Osteoblast (primary cell): Measurements from ENCODE around the gene SH3PXD2B. TPM values are rescaled to one million over a fixed set of nuclear protein-coding genes. Genes with fewer than 3 reads are reported as not detected.

Experiments used
- DNase-seq: peaks from one replicate; pipeline ENCODE4 v3.0.0; 2011; ENCODE audit warnings: low spot score, mixed read lengths; ENCODE audit not compliant: insufficient read length; ENCODE audit errors: missing footprints
- H2AFZ ChIP-seq: 2 replicates; pipeline ENCODE4 v1.6.0; 2011; ENCODE audit warnings: mild to moderate bottlenecking, low read length
- H3K27ac ChIP-seq: 2 replicates; pipeline ENCODE4 v1.5.1; 2011; ENCODE audit warnings: mild to moderate bottlenecking, low read depth, low read length, moderate library complexity
- H3K27me3 ChIP-seq: 2 replicates; pipeline ENCODE4 v1.6.0; 2012; ENCODE audit warnings: mild to moderate bottlenecking, control low read depth, inconsistent platforms, low read length, moderate library complexity; ENCODE audit not compliant: insufficient read depth
- H3K36me3 ChIP-seq: 2 replicates; pipeline ENCODE4 v1.5.1; 2011; ENCODE audit warnings: mild to moderate bottlenecking, low read length, control low read depth, moderate library complexity; ENCODE audit not compliant: insufficient read depth
- H3K4me1 ChIP-seq: 2 replicates; pipeline ENCODE4 v1.5.1; 2011; ENCODE audit warnings: mild to moderate bottlenecking, low read length, control low read depth, moderate library complexity; ENCODE audit not compliant: insufficient read depth
- H3K4me2 ChIP-seq: 2 replicates; pipeline ENCODE4 v1.6.0; 2011; ENCODE audit warnings: mild to moderate bottlenecking, low read length; ENCODE audit not compliant: insufficient read depth
- H3K4me3 ChIP-seq: fragments of 200-600 bp; sonication (generic); 3 replicates; pipeline ENCODE4 v1.5.1; 2012; ENCODE audit warnings: mild to moderate bottlenecking, low read length, inconsistent platforms; ENCODE audit not compliant: insufficient read depth
- H3K79me2 ChIP-seq: 2 replicates; pipeline ENCODE4 v1.6.0; 2012; ENCODE audit warnings: mild to moderate bottlenecking, low read length, control low read depth, inconsistent platforms; ENCODE audit not compliant: insufficient read depth
- H3K9me3 ChIP-seq: 2 replicates; pipeline ENCODE4 v1.5.1; 2011; ENCODE audit warnings: low read depth, low read length, control low read depth
- H4K20me1 ChIP-seq: 2 replicates; pipeline ENCODE4 v1.6.0; 2012; ENCODE audit warnings: mild to moderate bottlenecking, low read length, control low read depth; ENCODE audit not compliant: insufficient read depth
- total RNA-seq: library from RNA; depleted of rRNA; stranded (reverse); fragments of >200 nt; gene quantifications from 2 replicates; pipeline ENCODE4 v1.2.3, GENCODE V29; 2012
- TF ChIP-seq, protein P1 (sequence below): IDR thresholded peaks from 2 replicates; pipeline ENCODE4 v1.5.1; 2011; ENCODE audit warnings: mild to moderate bottlenecking, low read depth, low read length, moderate library complexity; ENCODE audit errors: extremely low read depth

SH3PXD2B gene
- total RNA-seq, 1 donor, result 58.3 TPM

DNA sequence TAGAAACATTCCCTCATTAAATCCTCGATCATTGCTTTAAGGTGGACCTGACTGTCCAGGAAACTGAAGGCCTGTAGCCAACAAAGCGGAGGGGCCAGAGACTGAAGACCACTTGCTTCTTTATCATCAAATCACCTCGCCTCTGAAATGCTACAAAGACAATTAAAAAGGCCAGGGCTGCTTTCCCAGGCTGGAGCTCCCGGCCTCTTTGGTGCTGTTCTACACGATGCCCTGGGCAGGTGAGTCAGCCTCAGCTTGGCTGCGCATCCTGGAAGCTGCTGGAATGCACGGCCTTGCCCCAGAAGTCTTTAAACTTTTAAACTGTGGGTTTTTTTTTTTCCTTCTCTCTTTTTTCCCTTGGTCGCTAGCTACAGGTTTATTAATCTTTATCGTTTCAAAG is 46.5 kb downstream of the SH3PXD2B start:
- H3K4me3 ChIP-seq, result no peak overlapping the region
- H3K79me2 ChIP-seq, result peaks cover 20% of the 10 kb centered on the region
- peak overlapping the region; percentile 76 for H3K27ac ChIP-seq
- no peak overlapping the region for H3K4me2 ChIP-seq
- no peaks in the 10 kb centered on the region for H3K27me3 ChIP-seq
- no peak overlapping the region for H2AFZ ChIP-seq
- peaks cover 38% of the 10 kb centered on the region for H3K36me3 ChIP-seq
- peaks cover 14% of the 10 kb centered on the region for H4K20me1 ChIP-seq
- H3K4me1 ChIP-seq, result peaks cover 46% of the 10 kb centered on the region
- H3K9me3 ChIP-seq, result no peaks in the 10 kb centered on the region
- peak; percentile 80 for DNase-seq
- TF ChIP-seq, protein P1, sequence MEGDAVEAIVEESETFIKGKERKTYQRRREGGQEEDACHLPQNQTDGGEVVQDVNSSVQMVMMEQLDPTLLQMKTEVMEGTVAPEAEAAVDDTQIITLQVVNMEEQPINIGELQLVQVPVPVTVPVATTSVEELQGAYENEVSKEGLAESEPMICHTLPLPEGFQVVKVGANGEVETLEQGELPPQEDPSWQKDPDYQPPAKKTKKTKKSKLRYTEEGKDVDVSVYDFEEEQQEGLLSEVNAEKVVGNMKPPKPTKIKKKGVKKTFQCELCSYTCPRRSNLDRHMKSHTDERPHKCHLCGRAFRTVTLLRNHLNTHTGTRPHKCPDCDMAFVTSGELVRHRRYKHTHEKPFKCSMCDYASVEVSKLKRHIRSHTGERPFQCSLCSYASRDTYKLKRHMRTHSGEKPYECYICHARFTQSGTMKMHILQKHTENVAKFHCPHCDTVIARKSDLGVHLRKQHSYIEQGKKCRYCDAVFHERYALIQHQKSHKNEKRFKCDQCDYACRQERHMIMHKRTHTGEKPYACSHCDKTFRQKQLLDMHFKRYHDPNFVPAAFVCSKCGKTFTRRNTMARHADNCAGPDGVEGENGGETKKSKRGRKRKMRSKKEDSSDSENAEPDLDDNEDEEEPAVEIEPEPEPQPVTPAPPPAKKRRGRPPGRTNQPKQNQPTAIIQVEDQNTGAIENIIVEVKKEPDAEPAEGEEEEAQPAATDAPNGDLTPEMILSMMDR, result no peak

DNA sequence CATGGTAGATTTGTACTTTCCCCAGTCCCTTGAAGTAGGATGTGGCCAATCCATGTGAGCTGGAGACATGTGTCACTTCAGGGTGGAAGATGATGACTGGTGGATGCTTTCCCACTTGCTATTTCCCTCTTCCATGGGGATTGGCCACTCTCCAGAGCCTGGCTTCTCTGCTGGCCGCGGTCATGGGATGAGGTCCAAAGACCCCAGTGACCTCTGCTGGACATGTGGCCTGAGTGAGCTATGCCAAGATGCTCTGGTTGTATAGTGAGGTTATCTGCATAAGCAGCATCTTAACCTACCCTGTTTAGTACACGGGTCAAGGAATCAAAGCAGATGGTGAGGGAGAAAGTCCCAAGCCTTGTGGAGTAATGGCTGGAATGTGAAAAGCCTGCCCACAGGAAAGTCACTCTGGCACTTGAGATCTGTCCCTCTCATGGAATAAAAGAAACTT is 47.1 kb downstream of the SH3PXD2B start:
- H3K4me3 ChIP-seq, result no peak overlapping the region
- H3K79me2 ChIP-seq, result peaks cover 20% of the 10 kb centered on the region
- H4K20me1 ChIP-seq, result peaks cover 14% of the 10 kb centered on the region
- H3K4me2 ChIP-seq, result no peak overlapping the region
- no peak overlapping the region for H2AFZ ChIP-seq
- TF ChIP-seq, protein P1, result no peak
- DNase-seq, result peak; percentile 75
- peaks cover 39% of the 10 kb centered on the region for H3K36me3 ChIP-seq
- no peaks in the 10 kb centered on the region for H3K9me3 ChIP-seq
- H3K4me1 ChIP-seq, result peaks cover 44% of the 10 kb centered on the region
- peak overlapping the region; percentile 76 for H3K27ac ChIP-seq
- H3K27me3 ChIP-seq, result no peaks in the 10 kb centered on the region

DNA sequence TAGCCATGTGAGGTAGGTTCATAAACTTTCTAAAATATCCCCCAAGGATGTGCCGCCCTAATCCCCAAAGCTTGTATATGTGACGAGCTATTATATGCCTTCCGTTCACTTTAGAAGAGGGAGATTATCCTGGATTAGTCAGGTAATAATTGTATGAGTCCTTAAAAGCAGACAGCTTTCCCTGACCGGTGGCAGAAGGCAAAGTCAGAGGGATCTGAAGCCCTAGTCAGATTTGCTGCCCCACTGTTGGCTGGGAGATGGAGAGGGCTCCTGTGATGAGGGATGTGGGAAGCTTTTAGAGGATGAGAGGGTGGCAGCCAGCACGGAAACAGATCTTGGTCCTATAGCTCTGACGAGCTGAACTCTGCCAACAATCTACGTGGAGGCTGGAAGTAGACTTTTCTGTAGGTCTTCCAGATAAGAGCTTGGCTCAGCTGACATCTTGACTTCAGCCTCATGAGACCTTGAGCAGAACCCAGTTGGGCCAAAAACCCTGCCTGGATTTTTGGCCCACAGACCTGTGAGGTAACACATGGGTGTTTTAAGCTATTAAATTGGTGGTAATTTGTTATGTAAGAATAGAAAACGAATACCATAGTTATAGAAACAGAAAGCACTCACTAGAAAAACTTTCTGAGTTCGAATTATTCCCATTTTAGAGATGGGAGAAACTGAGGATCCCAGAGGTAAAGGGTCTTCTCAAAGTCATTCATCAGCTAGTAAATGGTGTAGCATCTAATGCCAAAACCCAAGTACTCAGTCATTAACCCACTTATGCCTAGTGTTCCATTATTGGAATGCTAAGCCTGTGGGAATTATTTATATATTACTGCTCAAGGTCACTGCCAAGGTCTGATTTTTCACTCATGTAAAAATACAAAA is 48.9 kb downstream of the SH3PXD2B start:
- Histone ChIP-seq H3K9me3 (no peaks in the 10 kb centered on the region), H2AFZ (no peak overlapping the region), H3K4me1 (peaks cover 36% of the 10 kb centered on the region), H3K36me3 (peaks cover 34% of the 10 kb centered on the region), H3K27me3 (no peaks in the 10 kb centered on the region), H3K4me3 (no peak overlapping the region), H3K79me2 (peaks cover 11% of the 10 kb centered on the region), H3K27ac (no peak overlapping the region), H4K20me1 (peaks cover 14% of the 10 kb centered on the region), H3K4me2 (no peak overlapping the region)
- no peak for DNase-seq
- TF ChIP-seq, protein P1, result no peak

DNA sequence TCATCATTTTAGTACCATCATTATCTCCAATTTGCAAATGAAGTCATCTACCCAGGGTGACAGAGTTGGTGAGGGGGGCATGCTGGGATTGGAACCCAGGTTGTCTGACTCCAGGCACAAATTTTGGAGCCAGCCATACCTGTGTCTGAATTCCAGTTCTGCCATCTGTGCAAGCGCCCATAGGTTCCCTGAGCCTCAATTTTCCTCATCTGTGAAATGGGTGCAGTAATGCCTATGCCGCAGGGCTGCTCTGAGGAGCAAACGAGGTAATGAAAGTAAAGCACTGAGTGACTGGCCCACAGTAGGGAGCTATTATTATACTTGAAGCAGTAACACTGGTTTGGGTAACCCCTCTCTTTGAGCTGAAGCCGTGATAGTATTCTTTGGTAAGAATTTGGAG is 49.6 kb downstream of the SH3PXD2B start:
- peaks cover 42% of the 10 kb centered on the region for H3K4me1 ChIP-seq
- H3K79me2 ChIP-seq, result peaks cover 9% of the 10 kb centered on the region
- TF ChIP-seq, protein P1, result no peak
- no peak overlapping the region for H3K4me3 ChIP-seq
- H2AFZ ChIP-seq, result no peak overlapping the region
- no peaks in the 10 kb centered on the region for H3K9me3 ChIP-seq
- no peak overlapping the region for H3K4me2 ChIP-seq
- H3K36me3 ChIP-seq, result peaks cover 32% of the 10 kb centered on the region
- DNase-seq, result no peak
- H3K27ac ChIP-seq, result no peak overlapping the region
- H3K27me3 ChIP-seq, result no peaks in the 10 kb centered on the region
- H4K20me1 ChIP-seq, result peaks cover 14% of the 10 kb centered on the region
